ENCODE measurements around the gene SPEN.

Gene SPEN

GRCh38 chr1:15858069-15858670 is 10.7 kb downstream of the SPEN start:
- WGBS, 2 experiments, result 93 to 97% methylated on average over 6 of the region's 6 CpGs
- no peaks in the 10 kb centered on the region for H3K9me3 ChIP-seq (ENCODE audit: control insufficient read depth, low read length)
- no peaks in the 10 kb centered on the region for H3K4me1 ChIP-seq (ENCODE audit: control insufficient read depth, insufficient read depth, low read length)
- no peak overlapping the region for H3K27ac ChIP-seq (ENCODE audit: insufficient read depth, low read depth, low read length, poor library complexity, severe bottlenecking)
- H3K36me3 ChIP-seq (ENCODE audit: control insufficient read depth, insufficient read depth, low read length), result no peaks in the 10 kb centered on the region
- H3K4me3 ChIP-seq (ENCODE audit: insufficient read depth, low read depth, low read length), result no peak overlapping the region
- H3K27me3 ChIP-seq (ENCODE audit: control insufficient read depth, insufficient read depth, low read length, poor library complexity, severe bottlenecking), result no peaks in the 10 kb centered on the region

GRCh38 chr1:15858672-15859372 is 11.3 kb downstream of the SPEN start:
- no peak overlapping the region for H3K27ac ChIP-seq (ENCODE audit: insufficient read depth, low read depth, low read length, poor library complexity, severe bottlenecking)
- no peaks in the 10 kb centered on the region for H3K36me3 ChIP-seq (ENCODE audit: control insufficient read depth, insufficient read depth, low read length)
- H3K4me1 ChIP-seq (ENCODE audit: control insufficient read depth, insufficient read depth, low read length), result no peaks in the 10 kb centered on the region
- H3K4me3 ChIP-seq (ENCODE audit: insufficient read depth, low read depth, low read length), result no peak overlapping the region
- H3K27me3 ChIP-seq (ENCODE audit: control insufficient read depth, insufficient read depth, low read length, poor library complexity, severe bottlenecking), result no peaks in the 10 kb centered on the region
- WGBS, 2 experiments, result 96 to 97% methylated on average over 8 of the region's 8 CpGs
- no peaks in the 10 kb centered on the region for H3K9me3 ChIP-seq (ENCODE audit: control insufficient read depth, low read length)

- no peaks in the 10 kb centered on the region for H3K27me3 ChIP-seq (ENCODE audit: control insufficient read depth, insufficient read depth, low read length, poor library complexity, severe bottlenecking)
- WGBS, 2 experiments, result 96 to 98% methylated on average over 2 of the region's 2 CpGs
- H3K4me1 ChIP-seq (ENCODE audit: control insufficient read depth, insufficient read depth, low read length), result no peaks in the 10 kb centered on the region
- no peak overlapping the region for H3K27ac ChIP-seq (ENCODE audit: insufficient read depth, low read depth, low read length, poor library complexity, severe bottlenecking)
- no peaks in the 10 kb centered on the region for H3K36me3 ChIP-seq (ENCODE audit: control insufficient read depth, insufficient read depth, low read length)
- H3K4me3 ChIP-seq (ENCODE audit: insufficient read depth, low read depth, low read length), result no peak overlapping the region
- no peaks in the 10 kb centered on the region for H3K9me3 ChIP-seq (ENCODE audit: control insufficient read depth, low read length)
These were observed 15.8 kb downstream of the SPEN start for GRCh38 chr1:15863156-15863901.

GRCh38 chr1:15866721-15867201 is 19.3 kb downstream of the SPEN start:
- Histone ChIP-seq H3K27ac (ENCODE audit: insufficient read depth, low read depth, low read length, poor library complexity, severe bottlenecking) (no peak overlapping the region), H3K4me3 (ENCODE audit: insufficient read depth, low read depth, low read length) (no peak overlapping the region), H3K4me1 (ENCODE audit: control insufficient read depth, insufficient read depth, low read length) (no peaks in the 10 kb centered on the region), H3K36me3 (ENCODE audit: control insufficient read depth, insufficient read depth, low read length) (no peaks in the 10 kb centered on the region), H3K27me3 (ENCODE audit: control insufficient read depth, insufficient read depth, low read length, poor library complexity, severe bottlenecking) (no peaks in the 10 kb centered on the region), H3K9me3 (ENCODE audit: control insufficient read depth, low read length) (no peaks in the 10 kb centered on the region)
- 96 to 100% methylated on average over 3 of the region's 3 CpGs for WGBS, 2 experiments

- H3K4me3 ChIP-seq (ENCODE audit: insufficient read depth, low read depth, low read length), result no peak overlapping the region
- WGBS, 2 experiments, result 94 to 96% methylated on average over 3 of the region's 3 CpGs
- no peaks in the 10 kb centered on the region for H3K27me3 ChIP-seq (ENCODE audit: control insufficient read depth, insufficient read depth, low read length, poor library complexity, severe bottlenecking)
- H3K27ac ChIP-seq (ENCODE audit: insufficient read depth, low read depth, low read length, poor library complexity, severe bottlenecking), result no peak overlapping the region
- H3K36me3 ChIP-seq (ENCODE audit: control insufficient read depth, insufficient read depth, low read length), result no peaks in the 10 kb centered on the region
- no peaks in the 10 kb centered on the region for H3K9me3 ChIP-seq (ENCODE audit: control insufficient read depth, low read length)
- H3K4me1 ChIP-seq (ENCODE audit: control insufficient read depth, insufficient read depth, low read length), result no peaks in the 10 kb centered on the region
These were observed 19.8 kb downstream of the SPEN start for GRCh38 chr1:15867288-15867687.

GRCh38 chr1:15869413-15869812 is 21.9 kb downstream of the SPEN start:
- Histone ChIP-seq H3K27ac (ENCODE audit: insufficient read depth, low read depth, low read length, poor library complexity, severe bottlenecking) (no peak overlapping the region), H3K4me1 (ENCODE audit: control insufficient read depth, insufficient read depth, low read length) (no peaks in the 10 kb centered on the region), H3K36me3 (ENCODE audit: control insufficient read depth, insufficient read depth, low read length) (no peaks in the 10 kb centered on the region), H3K27me3 (ENCODE audit: control insufficient read depth, insufficient read depth, low read length, poor library complexity, severe bottlenecking) (no peaks in the 10 kb centered on the region), H3K4me3 (ENCODE audit: insufficient read depth, low read depth, low read length) (no peak overlapping the region), H3K9me3 (ENCODE audit: control insufficient read depth, low read length) (no peaks in the 10 kb centered on the region)
- 95 to 98% methylated on average over 2 of the region's 2 CpGs for WGBS, 2 experiments

GRCh38 chr1:15870421-15870820 is 22.9 kb downstream of the SPEN start:
- no peak overlapping the region for H3K27ac ChIP-seq (ENCODE audit: insufficient read depth, low read depth, low read length, poor library complexity, severe bottlenecking)
- H3K9me3 ChIP-seq (ENCODE audit: control insufficient read depth, low read length), result no peaks in the 10 kb centered on the region
- WGBS, 2 experiments, result 88 to 94% methylated on average over 1 of the region's 1 CpG
- no peak overlapping the region for H3K4me3 ChIP-seq (ENCODE audit: insufficient read depth, low read depth, low read length)
- H3K27me3 ChIP-seq (ENCODE audit: control insufficient read depth, insufficient read depth, low read length, poor library complexity, severe bottlenecking), result no peaks in the 10 kb centered on the region
- H3K4me1 ChIP-seq (ENCODE audit: control insufficient read depth, insufficient read depth, low read length), result no peaks in the 10 kb centered on the region
- no peaks in the 10 kb centered on the region for H3K36me3 ChIP-seq (ENCODE audit: control insufficient read depth, insufficient read depth, low read length)

GRCh38 chr1:15874471-15874870 is 27.0 kb downstream of the SPEN start:
- H3K36me3 ChIP-seq (ENCODE audit: control insufficient read depth, insufficient read depth, low read length), result peaks cover 3% of the 10 kb centered on the region

GRCh38 chr1:15876357-15877055 is 29.0 kb downstream of the SPEN start:
- H3K4me1 ChIP-seq (ENCODE audit: control insufficient read depth, insufficient read depth, low read length), result no peaks in the 10 kb centered on the region
- H3K27ac ChIP-seq (ENCODE audit: insufficient read depth, low read depth, low read length, poor library complexity, severe bottlenecking), result no peak overlapping the region
- H3K27me3 ChIP-seq (ENCODE audit: control insufficient read depth, insufficient read depth, low read length, poor library complexity, severe bottlenecking), result no peaks in the 10 kb centered on the region
- WGBS, 2 experiments, result 88 to 89% methylated on average over 12 of the region's 12 CpGs
- peaks cover 3% of the 10 kb centered on the region for H3K36me3 ChIP-seq (ENCODE audit: control insufficient read depth, insufficient read depth, low read length)
- no peak overlapping the region for H3K4me3 ChIP-seq (ENCODE audit: insufficient read depth, low read depth, low read length)
- no peaks in the 10 kb centered on the region for H3K9me3 ChIP-seq (ENCODE audit: control insufficient read depth, low read length)

More at GRCh38 chr1:15874471-15874870, 27.0 kb downstream of the SPEN start:
- no peaks in the 10 kb centered on the region for H3K9me3 ChIP-seq (ENCODE audit: control insufficient read depth, low read length)
- H3K27ac ChIP-seq (ENCODE audit: insufficient read depth, low read depth, low read length, poor library complexity, severe bottlenecking), result no peak overlapping the region
- no peak overlapping the region for H3K4me3 ChIP-seq (ENCODE audit: insufficient read depth, low read depth, low read length)
- WGBS, 2 experiments, result 100% methylated on average over 1 of the region's 1 CpG; no CpG with 5 or more reads in 1 of the 2 experiments
- H3K4me1 ChIP-seq (ENCODE audit: control insufficient read depth, insufficient read depth, low read length), result no peaks in the 10 kb centered on the region
- H3K27me3 ChIP-seq (ENCODE audit: control insufficient read depth, insufficient read depth, low read length, poor library complexity, severe bottlenecking), result no peaks in the 10 kb centered on the region

GRCh38 chr1:15881961-15882360 is 34.5 kb downstream of the SPEN start:
- Histone ChIP-seq H3K27me3 (ENCODE audit: control insufficient read depth, insufficient read depth, low read length, poor library complexity, severe bottlenecking) (no peaks in the 10 kb centered on the region), H3K36me3 (ENCODE audit: control insufficient read depth, insufficient read depth, low read length) (peaks cover 3% of the 10 kb centered on the region), H3K4me3 (ENCODE audit: insufficient read depth, low read depth, low read length) (no peak overlapping the region), H3K9me3 (ENCODE audit: control insufficient read depth, low read length) (no peaks in the 10 kb centered on the region), H3K27ac (ENCODE audit: insufficient read depth, low read depth, low read length, poor library complexity, severe bottlenecking) (no peak overlapping the region), H3K4me1 (ENCODE audit: control insufficient read depth, insufficient read depth, low read length) (peaks cover 17% of the 10 kb centered on the region)
- WGBS, 2 experiments, result 93 to 96% methylated on average over 5 of the region's 5 CpGs

Data from ectodermal cell (in vitro differentiated cells).